Suprapubic skin (tissue), 3 donors: ENCODE data around the gene MYO16.

Source experiments
- CTCF ChIP-seq, 2 donors: fragments of 200-600 bp in 1 of 2; fragments of 450-650 bp in 1 of 2; sonication (generic) in 1 of 2; IDR thresholded peaks; one replicate each; pipeline ENCODE4 v1.5.1; 2016 to 2019; ENCODE audit warnings: antibody characterized with exemption in 2 of 2, mild to moderate bottlenecking in 1 of 2, moderate library complexity in 1 of 2
- POLR2A ChIP-seq, 2 donors: fragments of 450-650 bp; IDR thresholded peaks; one replicate each; pipeline ENCODE4 v1.6.1; 2017; ENCODE audit warnings: antibody characterized with exemption in 2 of 2, mild to moderate bottlenecking in 2 of 2, moderate library complexity in 2 of 2

- TF ChIP-seq CTCF (IDR thresholded peaks at IDR 0.05) (no peak), POLR2A (IDR thresholded peaks at IDR 0.05) (no peak)
Measured at GRCh38 chr13:108813587-108814170, 184.3 kb downstream of the MYO16 start.
